HG02885 (cell line): ENCODE measurements around the gene ATF6.

Experiments
- ATAC-seq: cut with Tn5 transposase; IDR thresholded peaks from one replicate; pipeline ENCODE4 v1.9.1; 2021; ENCODE audit warnings: mild to moderate bottlenecking; ENCODE audit not compliant: unreplicated experiment, poor library complexity

The ATF6 gene

DNA sequence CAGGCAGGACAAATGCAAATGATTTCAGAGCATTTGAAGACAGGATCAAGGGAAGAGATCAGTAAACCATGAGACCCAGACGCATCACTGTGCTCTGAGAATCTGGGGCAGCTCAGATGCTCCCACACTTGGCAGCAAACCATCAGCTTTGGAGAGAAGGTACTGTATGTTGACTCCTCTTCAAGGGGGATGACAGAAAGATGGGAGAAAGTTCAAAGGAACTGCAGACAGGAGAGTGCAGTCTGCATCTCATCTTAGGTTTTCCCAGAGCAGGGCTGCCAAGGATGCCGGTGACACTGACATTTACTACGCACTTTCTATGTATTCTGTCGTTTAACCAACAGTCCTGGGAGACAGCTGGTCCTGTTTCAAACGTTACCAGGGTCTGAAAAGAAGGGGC is 221.8 kb downstream of the ATF6 start:
- no peak for ATAC-seq

DNA sequence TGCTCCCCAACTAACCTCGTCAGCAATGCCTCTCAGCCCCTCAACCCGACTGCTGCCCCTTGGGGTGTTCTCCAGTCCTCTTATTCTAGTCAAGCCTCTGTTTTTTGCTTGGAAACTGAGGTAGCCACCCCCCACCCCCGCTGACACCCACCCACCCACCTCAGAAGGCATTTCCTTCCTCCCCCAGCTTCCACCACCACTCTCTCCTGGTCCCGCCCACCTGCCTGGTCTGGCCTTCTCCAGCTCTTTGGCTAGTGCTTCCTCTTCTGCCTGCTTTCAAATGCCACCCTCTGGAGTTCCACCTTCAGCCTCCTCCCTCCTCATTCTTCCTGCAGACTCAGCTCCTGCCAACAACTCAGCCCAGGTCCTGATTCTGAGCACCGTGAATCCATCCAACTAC is 222.3 kb downstream of the ATF6 start:
- no peak for ATAC-seq

DNA sequence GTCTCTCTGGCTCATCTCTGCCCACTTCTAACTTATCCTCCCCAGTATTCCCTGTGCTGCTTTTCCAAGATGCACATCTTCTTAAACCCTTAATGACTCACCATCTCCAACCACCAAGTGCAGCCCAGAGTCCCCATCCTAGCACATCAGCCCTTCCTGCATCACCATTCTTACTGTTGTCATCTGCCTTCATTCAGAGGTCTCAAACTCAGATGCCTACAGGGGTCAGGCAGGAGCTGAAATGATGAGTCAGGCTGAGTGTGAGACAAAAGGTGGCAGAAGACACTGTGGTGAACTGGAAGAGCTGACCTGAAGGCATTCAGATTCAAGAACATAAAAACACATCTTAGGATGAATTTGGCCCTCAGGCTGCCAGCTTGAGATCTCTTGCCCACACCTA is 223.0 kb downstream of the ATF6 start:
- ATAC-seq: no peak

DNA sequence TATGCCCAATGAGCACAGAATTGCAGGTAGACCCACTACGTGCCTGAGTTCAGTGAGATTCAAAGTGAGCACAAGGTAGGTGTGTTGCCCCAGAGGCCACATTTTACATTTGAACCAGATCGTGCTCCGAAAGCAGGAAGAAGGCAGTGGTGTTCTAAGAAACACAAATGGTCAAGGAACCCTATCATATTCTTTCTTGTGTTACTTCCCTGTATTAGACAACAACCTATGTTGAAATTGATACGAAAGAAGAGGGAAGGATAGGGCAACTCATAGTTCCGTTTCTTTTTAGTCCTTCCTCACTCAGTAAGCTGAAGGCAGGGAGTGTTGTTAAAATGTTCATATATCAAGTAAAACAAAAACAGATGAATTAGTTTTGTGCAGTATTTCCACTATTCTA is 223.7 kb downstream of the ATF6 start:
- ATAC-seq: no peak

DNA sequence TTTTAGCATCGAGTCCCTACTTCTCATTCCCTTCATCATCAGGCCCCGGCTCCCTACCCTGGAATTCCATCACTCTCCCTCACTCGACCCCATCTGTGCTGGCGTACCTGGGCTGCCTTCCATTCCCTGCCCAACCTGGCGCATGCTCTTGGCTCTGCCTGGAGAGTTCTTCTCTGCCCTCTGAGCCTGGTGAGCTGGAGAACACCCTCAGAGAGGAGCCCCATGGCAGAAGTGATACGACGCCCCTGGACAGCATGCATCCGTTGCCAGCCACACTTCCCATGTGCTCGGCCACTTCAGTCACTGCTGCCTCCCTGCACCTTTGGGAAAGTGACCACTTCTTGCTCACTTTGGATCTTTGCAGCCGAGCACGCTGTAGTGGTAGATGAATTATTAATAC is 227.5 kb downstream of the ATF6 start:
- ATAC-seq: no peak

DNA sequence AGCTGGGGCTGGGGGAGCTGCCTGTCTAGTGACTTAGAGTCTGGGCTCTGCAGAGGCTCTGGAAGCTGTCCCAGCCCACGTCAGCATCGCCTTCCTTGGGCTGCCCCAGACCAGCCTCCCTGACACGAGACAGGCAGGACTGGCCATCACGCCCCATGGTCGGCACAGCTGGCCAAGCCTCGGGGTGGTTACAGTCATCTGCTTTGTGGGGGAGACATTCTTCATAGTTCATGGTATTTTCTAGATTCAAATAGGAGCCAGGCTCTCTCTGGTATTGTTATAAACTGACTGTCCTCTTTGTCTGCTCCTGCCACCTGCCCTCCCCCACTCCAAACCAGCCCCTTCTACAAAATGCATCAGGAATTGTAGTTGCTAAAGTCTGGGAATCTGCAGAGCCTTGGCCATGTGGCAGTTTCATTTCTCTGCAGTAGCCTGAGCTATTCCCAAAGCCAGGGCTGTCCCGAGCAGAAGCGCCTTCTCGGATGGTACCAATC is 228.1 kb downstream of the ATF6 start:
- ATAC-seq: no peak

DNA sequence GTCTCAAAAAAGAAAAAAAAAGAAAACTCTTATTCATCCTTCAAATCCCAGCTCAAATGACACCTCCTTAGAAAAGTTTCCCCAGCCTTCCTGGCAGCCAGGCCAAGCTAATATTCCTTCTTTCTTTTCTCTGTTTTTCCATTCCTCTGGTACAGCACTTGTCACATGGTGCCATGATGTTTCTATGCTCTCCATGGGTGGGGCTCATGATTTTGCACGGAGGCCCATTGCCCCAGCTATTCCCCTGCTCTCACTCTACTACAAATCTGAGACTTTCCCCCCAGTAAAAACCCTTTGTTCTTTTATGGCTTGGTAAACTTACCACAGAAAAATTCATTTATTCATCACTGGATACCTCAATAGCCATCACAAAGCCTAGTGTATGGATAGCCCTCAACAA is 231.0 kb downstream of the ATF6 start:
- no peak for ATAC-seq

DNA sequence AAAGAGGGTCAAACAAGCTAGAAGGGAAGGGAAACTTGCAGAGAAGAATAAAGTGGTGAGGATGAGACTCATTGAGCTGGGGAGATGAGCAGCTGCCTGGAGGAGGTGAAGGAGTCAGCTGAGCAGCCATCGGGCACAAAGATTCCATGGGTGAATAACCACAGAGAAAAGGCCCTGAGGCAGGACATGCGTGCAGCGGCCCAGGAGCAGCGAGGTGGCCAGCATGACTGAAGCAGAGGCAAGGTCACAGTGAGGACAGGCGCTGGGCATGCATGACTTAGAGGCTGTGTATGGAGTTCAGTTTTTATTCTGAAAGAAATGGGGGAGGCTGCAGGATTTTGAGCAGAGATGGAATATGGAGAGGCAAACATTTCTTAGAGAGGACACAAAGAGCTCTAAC is 232.7 kb downstream of the ATF6 start:
- ATAC-seq: no peak

DNA sequence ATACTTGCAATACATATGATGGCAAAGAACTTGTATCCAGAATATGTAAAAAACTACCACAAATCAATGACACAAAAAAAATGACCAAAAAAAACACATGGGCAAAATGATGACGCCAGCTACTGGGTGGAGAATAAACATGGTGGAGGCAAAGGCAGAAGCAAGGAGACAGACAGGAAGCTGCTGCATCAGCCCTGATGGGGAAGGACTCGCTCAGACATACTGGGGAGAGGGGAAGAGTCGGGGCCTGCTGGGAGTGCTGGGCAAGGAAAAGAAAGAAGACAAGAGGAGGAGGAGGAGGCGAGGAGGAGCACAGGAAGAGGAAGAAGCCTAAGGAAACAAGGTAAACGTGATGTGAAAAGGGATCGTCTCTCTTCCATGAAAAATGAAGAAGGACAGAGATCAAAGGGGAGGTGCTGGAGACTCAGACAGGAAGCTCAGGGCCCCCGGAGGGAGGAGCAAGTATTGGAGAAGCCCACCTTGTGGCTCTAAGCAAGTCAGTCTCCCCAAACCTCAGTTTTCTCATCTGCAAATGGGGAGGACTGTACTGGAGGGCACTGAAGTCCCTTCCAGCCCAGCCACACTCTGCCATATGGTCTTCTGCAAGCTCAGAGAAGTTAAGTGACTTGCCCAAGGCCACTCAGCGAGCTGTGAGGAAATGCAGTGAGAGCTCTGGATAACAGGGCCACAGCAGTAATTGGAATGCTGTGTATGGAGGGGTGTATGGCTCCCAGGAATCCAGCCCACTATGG is 233.4 kb downstream of the ATF6 start:
- ATAC-seq: no peak

DNA sequence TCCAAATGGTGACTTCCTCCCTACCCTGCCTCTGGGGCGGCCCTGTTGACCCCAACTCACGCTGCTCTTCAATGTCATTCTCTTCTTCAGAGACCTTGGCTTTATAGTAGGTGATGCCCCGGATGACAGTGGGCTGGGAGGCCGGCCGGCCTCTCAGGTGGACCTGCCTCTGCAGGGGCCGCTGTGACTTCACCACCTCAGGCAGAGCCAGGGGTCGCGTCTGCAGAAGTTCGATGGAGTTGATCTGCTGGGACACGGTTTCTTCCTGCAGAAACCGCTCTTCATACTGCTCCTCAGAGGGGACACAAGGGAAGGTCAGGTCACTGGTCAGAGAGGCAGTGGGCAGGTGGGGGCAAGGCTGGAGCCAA is 233.9 kb downstream of the ATF6 start:
- no peak for ATAC-seq

DNA sequence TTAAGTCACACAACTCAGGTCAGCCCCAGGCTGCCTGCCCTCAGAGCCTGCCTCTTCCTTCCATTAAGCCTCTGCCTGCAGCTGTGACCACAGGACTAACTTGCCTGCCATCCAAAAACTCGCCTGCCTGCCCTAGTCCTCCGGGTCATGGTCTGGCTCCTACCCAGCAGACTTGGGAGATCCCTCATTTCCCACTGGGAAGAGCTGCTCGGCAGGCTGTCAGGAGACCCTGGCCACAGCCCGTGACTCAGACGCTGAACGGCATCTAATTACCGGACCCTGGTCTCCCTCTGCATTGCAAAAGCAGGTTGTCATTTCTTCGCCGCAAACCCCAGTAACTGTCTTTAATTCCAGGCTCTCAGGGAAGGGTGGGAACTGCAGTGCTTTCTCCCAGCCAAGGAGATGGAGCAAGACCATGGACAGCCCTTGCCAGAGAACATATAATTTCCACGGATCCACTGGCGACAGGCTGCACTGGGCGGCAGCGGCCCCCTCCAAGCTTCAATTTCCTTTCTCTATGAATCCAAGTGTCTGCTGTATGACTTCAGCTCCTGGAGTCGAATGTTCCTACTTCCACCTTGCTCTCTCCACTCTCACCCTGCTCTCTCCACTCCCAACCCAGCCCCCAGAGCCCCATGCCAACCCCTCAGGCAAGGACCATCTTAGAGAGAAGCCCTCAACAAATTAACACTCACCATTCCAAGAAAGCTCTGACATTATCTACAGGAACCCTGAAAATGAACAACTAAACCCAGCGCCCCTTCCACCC is 237.1 kb downstream of the ATF6 start:
- no peak for ATAC-seq

DNA sequence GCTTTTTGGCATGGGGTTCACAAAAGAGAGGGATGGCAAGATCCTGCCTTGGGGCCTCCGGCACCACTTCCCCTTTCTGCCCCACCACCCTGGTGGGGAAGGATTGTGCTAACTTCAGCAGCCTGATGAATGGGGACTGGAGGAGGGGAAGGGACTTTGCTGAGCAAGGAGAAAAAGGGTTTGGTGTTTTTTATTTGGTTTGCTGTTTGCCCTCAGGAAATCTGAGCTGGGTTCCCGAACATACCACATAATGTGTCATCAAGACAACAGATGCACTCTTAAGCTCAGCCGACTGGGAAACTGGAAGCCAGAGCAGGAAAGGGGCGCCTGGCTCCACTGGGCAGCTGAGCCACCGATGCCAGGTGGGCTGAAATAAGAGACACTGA is 237.7 kb downstream of the ATF6 start:
- no peak for ATAC-seq

DNA sequence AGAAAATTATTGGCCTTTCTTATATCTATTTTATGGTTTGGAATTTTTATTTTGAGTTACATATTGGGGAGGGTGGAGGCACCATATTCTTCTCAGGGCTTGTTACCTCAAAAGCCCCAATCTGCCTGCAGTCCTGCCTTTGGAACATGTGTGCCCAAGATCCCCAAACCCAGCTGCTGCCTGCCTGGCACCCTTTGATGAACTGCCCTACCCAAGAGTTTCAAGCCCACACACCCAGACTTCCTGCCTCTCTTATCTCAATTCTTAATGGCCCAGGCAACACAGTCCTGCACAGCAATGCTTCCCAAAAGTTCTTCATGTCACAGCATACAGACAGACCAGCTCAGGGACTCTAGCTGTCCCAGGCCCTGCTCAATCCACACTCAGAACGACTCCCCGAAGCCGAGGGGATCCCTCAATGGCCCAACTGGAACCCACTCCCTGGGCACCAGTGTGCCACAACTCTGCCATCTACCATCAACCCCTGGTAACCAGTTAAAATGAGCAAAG is 238.4 kb downstream of the ATF6 start:
- no peak for ATAC-seq

DNA sequence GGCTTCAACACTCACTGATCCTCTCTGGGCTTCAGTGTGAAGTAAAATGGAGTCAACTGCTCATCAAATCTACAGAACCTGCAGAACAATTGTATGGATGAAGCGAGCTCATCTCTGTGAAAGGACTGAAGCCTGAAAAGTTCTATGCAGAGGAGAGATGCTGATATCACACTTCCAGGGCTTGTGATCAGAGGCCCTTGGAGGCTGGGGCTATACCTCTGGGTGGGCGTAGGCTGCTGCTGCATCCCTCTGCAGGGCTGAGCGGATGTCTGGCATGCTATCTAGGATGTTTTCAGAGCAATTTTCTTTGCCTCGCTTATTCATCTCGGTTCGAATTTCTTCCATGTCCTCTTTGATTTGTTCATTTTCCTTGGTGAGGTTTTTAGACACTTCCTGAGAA is 240.0 kb downstream of the ATF6 start:
- no peak for ATAC-seq

DNA sequence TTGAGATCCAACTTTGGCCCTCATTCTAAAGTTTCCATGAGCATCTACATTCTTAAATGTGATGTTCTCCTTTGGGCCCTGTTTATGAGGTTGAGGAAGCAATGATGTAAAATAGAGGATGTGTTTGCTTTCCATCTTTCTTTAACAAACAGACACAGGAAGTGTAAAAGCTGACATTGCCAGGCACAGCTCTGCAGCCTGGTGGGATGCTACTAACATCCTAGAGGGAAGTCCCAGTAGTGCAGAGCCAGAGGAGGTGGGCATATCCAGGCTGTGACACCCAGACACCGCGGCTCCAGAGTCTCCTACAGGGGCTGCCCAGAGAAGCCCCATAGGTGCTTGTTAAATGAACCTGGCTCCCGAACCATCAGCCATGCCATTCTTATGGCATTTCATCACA is 241.3 kb downstream of the ATF6 start:
- no peak for ATAC-seq

DNA sequence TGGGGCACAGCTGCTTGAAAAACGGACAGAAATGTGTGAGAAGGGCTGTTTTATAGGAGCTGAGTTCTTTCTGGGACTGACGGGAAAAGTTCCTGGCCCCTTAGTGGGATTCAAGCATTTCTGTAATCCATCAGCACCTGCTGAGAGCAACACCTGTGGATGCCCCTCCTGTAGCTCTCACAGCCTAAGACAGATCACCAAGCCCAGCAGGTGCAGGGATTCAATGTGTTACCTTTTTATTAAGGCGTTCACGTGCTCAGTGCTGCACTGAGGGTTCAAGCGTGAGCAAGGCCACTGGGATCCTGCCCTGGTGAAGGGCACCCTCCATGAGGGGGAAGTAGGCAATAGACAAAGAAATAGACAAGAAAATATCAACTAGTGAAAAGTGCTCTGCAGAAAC is 242.7 kb downstream of the ATF6 start:
- ATAC-seq: no peak

DNA sequence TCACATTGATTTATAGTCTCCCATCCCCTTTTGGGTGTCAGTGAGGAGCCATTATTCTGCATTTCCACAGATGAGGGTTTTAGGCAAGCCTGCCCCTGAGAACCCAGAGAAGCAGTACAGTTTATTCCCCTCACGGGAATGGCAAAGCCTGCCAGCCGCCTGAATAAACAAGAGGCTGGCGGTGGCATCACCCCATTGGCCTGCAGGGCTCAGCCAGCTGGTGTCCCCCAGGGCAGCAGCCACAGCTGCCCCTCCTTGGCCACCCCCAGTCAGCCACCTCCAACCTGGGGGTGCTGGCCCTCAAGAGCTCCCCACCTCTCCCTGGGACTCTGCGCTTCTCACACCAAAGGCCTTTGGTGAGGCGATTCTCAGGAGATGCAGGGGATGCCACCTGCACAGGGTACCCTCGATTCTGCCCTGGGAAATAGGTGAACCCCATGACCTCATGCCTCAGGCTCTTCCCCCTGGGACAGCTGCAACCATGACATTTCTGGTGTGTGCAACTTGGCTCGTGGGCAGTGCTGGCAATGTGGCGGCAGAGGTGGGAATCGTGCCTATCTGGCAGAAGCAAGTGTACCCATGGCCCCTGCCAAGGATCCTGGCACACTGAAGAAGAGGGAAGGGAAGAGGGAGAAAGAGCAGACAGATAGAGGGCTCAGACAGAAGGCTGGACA is 243.5 kb downstream of the ATF6 start:
- no peak for ATAC-seq

DNA sequence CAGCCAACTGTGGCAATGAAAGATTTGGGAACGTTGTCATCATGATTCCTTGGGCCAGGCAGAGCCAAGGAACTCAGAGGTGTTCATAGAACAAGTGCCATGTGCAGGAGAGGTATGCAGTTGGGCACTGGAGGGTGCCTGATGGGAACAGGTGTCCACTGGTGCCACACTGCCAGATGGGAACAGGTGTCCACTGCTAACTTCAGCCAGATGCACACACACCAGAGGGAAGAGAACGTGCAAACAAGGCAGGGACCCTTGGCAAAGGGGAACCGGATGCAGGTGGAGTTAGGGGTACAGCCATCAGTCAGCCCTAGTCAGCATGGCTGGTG is 244.0 kb downstream of the ATF6 start:
- no peak for ATAC-seq

DNA sequence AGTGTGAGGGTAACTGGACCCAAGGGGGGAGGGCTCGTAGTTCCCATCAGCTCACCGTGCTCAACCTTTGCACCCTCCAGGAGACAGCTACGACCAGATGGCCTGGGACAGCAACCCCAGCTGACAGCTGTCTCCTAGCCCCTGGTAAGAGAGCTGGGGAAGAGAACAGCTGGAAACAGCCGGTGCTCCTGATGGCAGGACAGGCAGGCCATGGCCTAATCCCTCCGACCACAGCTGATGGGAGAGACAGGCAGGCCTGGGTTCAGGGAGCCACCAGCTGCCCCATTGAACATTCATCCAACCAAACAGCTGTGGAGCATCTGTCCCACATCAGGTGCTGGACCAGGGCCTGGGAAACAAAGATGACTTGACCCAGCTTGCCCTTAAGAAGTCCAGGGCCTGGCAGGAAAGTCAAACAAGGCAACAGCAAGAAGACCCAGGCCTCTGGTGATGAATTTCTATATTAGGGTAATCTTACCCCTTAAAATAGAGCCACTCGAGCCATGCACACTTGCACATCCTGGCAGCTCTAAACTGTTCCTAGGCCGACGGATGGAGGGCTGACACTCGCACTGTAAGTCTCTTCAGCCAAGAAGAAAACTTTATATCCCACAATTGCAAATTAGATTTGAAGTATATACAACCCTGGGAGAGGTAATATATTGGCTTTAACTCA is 245.4 kb downstream of the ATF6 start:
- ATAC-seq: no peak

DNA sequence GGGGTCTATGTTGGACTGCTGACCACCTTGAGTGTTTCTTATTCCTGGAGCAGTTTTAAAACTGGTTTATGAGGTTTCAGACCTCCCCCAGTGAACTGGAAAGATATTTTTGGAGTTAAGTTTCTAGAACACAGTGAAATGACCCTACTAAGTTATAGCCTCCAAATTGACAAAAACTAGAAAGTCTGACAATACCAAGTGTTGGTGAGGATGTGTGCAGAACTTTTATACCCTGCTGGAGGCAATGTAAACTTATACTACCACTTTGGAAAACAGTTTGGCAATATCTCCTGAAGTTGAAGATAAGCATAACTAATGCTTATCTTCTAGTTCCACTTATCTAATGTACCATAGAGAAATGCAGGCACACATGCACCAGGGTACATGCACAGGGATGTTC is 247.2 kb downstream of the ATF6 start:
- no peak for ATAC-seq
